GM21619 (cell line): ENCODE measurements around the gene DEPDC1B.
"Not testable (repeated sequence)": the region's sequence is repeated elsewhere in the genome, so short reads cannot be mapped to it uniquely, and the experiment has no call there.

Experiments used
- ATAC-seq: cut with Tn5 transposase; IDR thresholded peaks from one replicate; pipeline ENCODE4 v1.9.1; 2021; ENCODE audit not compliant: unreplicated experiment

Gene DEPDC1B

DNA sequence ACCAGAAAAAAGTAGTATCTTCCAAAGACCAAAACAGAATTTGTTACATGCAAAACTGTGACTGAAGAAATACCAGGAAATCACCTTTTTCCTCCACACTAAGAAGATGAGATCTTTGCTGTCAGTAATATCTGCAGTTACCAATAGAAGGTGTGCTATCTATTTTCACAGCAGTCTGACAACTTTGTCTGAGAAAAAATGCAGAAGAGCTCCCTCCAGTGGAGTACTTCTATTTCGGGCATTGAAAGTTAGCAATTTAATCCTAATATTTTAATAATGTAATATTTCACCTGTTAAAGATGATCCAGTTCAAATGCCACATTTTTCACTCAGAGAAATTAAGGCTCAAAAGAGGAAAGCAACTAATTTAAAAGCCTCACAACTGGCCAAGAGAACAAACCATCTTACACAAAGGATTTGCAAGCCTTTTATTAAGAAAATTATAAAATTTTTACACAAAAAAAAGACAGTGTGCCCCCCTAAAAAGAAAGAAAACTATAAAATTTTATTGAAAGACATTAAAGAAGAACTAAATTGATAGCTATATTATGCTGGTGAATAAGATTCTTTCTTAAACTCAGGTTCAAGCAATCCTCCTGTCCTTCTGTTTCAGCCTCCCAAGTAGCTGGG is 50.6 kb downstream of the DEPDC1B start:
- ATAC-seq = peak; percentile 78

DNA sequence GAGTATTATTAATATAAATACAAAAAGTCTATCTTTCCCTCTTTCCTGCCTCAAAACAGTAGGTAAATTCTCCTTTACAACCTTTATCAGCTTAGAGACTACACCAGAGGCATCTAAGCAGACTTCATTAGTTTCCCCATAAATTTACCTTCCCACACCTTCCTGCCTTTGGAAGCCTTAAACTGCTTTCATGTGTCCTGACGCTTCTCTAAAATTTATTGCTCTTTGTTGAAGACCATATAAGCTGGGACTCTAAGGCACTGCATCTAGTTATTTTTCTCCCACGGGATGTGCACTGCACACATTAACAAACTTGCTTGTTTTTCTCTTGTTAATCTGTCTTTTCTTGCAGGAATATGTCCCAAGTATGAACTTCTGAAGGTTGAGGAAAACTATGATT is 51.8 kb downstream of the DEPDC1B start:
- no peak for ATAC-seq

DNA sequence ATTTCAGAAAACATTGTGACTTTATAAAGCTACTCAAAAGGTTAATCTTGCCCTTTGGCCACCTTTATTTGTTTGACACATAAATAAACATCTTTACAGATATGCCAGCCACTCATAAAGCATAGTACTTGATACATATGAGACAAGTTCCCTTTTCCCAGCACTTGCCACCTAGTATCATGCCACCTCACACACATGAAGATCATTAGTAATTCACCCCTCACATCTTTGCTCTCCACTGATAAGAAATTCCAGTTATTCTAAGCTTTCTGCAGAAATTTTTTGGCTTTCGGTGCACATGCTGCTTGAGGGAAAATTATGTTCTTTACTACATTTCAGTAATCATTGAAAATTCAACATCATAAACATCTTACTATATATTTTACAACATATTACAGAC is 59.1 kb downstream of the DEPDC1B start:
- ATAC-seq = no peak

DNA sequence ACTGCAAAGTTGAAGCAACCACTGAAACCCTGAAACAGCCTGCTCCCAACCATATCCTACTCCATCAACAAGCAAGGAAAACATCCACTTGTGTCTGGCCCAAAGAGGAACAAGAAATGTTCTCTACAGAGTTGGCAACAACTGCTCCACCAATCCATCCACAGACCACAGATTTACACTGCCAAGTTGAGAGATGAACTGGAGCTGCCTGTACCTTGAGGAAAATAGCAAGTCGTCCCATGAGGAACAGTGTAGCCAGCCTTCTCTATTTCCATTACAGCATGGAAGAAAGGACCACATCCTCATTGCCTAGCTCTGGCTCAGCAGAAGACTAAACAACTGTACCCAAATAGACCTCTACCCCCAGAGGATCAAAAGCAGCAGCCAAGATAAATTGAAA is 60.4 kb downstream of the DEPDC1B start:
- no peak for ATAC-seq

DNA sequence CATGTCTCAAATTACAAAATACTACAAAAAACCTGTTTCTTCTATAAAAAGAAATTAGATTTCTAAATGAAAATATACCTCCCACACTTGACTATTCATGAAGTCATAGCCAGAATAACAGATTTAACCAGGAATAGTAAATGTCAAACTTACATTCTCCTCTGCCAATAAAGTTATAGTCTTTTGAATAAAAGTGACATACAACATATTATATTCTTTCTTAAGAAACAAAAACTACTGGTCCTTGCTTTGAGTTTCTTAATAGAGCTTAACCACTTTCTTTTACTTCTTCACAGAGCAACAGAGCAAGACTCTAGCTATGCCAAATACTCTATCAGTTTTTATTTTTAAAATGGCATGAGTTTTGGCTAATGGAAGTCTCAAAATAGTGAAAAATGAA is 61.7 kb downstream of the DEPDC1B start:
- ATAC-seq = no peak

DNA sequence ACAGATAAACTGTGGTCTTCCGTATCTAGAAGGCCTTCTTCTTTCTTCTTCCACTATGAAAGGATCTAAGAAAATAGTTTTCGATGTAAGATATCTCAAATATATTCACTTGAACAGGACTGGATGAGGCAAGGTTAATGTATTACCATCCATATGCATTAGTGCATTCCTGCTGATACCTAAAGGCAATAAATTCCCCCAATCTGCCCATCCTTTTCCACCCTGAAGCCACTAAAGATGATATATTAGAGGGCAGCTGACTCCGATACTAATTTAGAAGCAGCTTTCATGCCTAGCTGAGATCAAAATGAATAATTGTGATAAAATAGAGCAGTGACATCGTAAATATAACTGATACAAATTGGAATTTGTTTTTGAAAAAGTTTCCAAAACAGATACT is 63.3 kb downstream of the DEPDC1B start:
- no peak for ATAC-seq

DNA sequence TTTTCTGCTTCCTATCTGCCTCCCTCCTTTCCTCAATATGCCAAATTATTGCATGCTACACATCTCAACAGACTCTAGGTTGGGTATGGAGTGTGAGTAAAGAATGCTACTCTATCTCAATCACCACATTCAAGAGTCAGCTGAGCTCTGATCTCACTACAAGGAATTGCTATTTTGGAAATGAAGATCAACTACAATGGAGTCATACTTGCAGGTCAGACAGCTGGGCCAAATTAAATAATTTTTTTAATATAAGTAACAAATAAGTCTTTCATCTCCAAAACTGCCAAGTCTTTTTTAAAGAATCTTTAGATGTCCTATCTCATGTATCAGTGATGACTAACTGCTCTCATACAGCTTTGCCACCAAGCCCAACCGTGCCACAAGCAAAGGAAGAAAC is 64.0 kb downstream of the DEPDC1B start:
- no peak for ATAC-seq

DNA sequence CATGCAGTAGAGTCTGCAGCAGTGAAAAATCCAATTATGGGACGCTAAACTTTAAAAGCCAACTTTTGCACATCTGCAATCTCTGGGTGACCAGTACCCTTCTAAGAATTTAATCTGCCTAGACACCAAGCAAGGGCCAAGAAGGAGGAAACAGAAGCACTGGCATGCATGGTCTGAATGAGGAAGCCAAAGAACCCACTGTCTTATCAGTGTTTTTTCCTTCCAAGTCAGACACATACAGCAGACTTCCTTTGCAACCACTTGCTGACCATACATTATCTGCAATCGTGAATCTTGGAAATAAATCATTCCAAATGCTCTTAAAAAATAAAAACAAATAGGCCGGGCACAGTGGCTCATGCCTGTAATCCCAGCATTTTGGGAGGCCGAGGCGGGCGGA is 65.9 kb downstream of the DEPDC1B start:
- ATAC-seq = no peak

DNA sequence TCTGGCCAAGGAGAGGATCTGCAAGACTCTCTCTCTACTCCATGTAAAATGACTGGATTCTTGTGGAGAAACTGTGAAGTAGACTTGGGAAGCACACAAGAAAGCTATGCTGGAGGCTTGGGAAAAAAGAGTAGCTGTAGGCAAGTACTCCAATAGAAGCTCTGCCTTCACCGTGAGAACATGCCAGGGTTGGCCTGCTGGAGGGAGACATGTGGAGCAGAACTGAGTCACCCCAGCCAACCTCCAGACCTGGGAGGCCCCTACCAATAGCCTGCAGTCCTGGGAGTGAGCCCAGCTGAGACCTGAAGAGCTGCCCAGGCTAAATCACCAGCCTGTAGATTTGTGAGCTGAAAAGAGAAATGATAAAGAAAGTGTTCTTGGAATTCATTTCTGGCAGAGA is 66.6 kb downstream of the DEPDC1B start:
- no peak for ATAC-seq

DNA sequence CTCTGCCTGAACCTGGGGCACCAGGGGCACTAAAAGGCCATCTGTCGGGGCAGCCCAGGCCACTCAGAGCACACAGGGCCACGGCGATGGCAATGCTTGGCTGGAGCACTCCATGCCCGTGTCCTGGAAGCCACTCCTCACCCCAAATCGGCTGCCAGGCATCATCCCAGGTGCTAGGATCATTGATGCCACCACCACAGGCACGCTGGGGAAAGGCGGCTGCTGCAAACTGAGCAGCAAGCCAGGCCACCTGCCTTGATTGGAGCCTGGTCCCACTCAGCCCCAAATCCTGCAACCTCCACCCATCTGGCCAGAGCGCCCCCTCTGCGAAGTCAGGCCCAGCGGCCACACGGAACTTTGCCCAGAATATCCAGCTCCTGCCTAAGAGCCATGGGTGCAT is 67.8 kb downstream of the DEPDC1B start:
- ATAC-seq = no peak

DNA sequence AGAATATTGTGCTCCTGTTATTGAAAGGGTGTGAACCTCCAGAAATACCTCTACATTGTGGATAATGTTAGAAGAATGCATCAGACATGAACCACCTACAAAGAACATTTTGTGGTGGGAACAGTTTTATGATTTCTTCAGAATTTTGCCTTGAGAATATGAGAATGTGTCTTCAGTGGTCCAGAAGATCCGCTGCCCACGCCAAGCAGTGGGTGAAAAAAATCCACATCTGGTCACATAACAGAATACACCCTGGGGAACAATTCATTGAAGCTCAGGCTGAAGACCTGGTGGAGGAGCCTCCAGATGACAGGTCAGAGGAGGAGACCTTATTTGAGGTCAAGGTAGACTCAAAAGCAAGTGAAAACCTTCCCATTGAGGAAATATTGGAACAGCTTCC is 69.1 kb downstream of the DEPDC1B start:
- ATAC-seq = no peak

DNA sequence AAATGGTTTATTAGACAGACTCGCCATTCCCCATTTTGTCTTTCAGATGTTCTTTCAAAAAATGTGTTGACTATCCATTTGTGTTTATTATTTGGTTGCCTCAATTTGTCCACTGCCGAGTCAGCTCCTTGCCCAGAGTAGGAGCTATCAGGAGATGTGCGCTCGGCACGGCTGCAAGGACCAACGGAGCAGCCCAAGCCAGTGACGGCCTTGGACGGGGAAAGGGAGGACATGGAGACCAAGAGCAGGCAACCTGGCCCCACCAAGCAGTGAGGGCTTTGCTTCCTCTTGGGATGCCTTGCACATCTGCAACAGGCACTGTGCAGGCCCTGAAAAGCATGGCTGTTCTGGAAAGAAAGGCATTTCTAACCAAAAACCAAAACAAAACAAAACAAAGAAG is 69.8 kb downstream of the DEPDC1B start:
- no peak for ATAC-seq

DNA sequence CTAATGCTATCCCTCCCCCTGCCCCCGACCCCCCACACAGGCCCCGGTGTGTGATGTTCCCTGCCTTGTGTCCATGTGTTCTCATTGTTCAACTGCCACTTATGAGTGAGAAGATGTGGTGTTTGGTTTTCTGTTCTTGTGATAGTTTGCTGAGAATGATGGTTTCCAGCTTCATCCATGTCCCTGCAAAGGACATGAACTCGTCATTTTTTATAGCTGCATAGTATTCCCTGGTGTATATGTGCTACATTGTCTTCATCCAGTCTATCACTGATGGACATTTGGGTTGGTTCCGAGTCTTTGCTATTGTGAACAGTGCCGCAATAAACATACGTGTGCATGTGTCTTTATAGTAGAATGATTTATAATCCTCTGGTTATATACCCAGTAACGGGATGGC is 75.1 kb downstream of the DEPDC1B start:
- ATAC-seq = not testable (repeated sequence)

DNA sequence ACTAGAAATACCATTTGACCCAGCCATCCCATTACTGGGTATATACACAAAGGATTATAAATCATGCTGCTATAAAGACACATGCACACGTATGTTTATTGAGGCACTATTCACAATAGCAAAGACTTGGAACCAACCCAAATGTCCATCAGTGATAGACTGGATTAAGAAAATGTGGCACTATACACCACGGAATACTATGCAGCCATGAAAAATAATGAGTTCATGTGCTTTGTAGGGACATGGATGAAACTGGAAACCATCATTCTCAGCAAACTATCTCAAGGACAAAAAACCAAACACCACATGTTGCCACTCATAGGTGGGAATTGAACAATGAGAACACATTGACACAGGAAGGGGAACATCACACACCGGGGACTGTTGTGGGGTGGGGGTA is 79.2 kb downstream of the DEPDC1B start:
- ATAC-seq = not testable (repeated sequence)

DNA sequence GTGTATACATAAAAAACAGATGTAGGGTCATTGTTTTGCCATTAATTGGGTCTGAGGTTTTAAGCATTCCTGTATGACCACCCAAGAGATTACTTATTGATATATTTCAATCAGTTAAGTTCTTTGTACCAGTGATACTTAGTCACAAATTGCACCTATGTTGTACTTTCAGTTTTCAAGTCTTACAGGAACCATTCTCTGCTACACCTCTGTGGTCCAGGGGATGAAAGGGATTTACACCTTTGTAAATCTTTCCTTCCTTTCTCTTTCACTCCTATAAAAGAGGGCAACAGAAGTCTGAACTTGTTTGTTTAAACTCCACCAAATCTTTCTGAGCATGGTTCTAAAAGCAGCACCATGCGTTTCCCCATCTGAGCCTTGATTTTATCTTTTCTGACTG is 86.1 kb downstream of the DEPDC1B start:
- no peak for ATAC-seq

DNA sequence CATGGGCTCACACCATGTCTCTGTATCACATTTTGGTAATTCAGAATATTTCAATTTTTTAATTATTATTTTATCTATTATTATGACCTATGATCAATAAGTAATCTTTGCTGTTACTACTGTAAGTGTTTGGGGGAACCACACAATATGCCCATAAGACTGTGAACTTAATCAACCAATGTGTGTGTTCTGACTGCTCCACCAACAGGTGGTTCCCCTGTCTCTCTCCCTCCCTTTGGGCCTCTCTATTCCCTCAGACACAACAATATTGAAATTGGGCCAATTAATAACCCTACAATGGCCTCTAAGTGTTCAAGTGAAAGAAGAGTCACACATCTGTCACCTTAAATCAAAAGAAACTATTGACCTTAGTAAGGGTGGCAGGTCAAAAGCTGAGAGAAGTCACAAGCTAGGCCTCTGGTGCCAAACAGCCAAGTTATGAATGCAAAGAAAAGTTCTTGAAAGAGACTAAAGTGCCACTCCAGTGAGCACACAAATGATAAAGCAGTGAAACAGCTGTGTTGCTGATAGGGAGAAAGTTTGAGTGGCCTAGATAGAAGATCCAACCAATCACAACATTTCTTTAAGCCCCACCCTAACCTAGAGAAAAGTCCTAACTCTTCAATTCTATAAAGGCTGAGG is 88.7 kb downstream of the DEPDC1B start:
- no peak for ATAC-seq

DNA sequence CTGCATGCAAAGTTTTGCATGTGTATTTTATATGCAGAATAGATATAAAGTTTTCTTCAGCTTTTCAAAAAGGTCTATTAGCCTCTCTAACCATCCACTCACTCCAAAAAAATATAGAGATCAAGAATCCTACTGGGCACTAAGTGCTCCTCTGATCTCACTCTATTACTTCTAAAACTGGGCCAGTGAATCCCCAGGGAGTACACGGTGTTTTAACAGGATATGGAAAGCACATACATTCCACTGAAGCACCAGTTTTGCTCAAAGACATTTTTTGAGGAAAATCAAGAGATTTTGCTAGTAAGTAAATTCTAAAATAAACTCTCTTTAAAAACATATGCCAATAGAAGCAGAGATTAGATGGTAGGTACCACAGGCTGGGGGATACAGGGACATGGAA is 95.2 kb downstream of the DEPDC1B start:
- no peak for ATAC-seq

DNA sequence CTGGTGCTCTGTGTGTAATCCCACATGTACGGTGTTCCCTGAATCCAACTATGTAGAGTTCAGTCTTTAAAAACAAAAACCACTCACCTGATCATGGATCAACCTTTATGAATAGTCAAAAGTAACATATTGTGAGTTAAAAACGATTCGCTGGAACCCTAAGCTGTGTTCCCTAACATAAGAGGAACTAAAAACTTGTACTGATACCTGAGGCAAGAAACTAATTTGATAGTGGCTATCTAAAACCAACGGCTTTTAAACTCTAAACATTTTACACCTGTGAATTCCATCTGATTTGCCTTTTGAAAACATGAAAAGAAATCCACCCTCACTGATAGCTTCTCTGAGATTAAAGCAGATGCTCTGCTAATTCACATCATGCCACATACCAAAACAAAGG is 101.5 kb downstream of the DEPDC1B start:
- peak; percentile 43 for ATAC-seq

DNA sequence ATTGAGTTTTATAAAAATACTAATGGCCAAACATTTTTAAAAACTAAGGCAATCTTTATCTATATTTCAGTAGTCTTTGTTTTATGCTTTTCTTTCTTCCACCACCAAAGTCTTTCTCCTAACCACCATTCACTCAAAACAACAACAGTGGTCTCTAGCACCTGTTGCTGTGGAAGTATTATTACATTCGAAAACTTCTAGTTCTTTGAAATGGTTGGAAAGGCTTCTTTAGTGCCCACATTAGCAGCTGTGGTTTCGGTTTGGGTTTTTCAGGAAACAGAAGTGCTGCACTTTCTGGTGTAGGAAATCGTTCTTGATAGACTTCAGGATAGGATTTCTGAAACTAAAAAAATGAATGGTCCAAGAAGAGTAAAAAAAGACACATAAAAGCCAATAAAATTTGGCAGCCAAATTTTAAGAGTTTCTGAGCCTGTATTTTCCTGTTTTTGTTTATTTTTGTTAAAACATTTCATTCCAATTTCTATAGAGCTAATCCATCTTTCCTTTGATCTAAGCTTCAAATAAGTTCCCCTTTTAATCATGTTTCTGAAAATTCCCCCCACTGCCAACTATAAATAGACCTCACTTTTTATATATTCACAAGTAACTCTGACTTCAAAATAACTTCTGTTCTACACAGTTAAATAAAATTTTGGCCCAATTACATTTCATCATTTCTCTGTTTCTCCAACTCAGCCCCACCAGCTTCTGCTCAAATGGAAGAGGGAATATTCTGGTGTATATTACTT is 102.2 kb downstream of the DEPDC1B start:
- peak; percentile 74 for ATAC-seq

DNA sequence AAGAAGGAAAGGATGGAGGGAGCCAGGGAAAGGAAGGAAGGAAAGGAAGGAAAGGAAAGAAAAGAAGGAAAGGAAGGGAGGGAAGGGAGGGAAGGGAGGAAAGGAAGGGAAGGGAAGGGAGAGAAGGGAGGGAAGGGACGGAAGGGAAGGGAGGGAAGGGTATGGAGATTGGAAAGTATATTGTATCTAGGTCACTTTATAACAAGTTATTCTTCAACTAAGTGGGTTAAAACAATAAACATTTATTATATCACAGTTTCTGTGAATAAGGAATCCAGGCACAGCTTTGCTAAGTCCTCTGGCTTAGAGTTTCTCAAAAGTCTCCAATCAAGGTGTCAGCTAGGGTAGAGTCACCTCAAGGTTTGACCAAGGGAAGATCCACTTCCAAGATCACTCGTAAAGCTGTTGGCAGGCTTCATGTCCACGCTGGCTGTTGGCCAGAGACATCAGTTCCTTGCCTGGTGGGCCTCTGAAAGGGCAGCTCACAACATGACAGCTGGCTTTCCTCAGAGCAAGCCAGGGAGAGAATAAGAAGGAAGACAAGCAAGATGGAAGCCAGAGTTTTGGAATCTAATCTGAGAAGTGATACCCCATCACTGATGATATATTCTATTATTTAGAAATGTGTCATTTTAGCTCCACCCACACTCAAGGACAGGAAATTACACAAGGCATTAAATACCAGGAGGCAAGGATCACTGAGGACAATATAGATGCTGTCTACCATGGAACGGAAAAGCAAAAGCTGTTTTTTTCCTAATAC is 105.1 kb downstream of the DEPDC1B start:
- no peak for ATAC-seq

DNA sequence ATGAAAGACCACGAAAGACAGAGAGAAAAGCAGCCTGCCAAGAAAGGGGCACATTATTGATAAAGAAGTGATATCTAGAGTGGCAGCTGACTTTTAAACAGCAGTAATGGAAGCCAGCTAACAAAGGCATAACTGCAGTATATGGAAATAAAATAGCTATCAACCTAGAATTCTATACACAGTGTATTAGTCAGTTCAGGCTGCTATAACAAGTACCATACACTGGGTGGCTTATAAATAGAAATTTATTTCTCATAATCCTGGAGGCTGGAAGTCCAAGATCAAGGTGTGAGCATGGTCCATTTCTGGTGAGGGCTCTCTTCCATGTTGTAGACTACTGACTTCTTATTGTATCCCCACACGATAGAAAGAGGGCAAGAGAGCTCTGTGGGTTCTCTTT is 109.8 kb downstream of the DEPDC1B start:
- no peak for ATAC-seq

DNA sequence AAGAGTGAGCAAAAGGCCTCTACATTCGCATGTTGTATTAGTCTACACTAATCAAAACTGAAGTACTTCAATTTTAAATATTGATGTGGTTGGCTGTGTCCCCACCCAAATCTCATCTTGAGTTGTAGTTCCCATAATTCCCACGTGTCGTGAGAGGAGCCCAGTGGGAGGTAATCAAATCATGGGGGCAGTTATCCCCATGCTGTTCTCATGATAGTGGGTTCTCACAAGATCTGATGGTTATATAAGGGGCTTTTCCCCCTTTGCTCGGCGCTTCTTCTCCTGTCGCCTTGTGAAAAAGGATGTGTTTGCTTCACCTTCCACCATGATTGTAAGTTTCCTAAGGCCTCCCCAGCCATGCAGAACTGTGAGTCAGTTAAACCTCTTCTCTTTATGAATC is 112.7 kb downstream of the DEPDC1B start:
- ATAC-seq = not testable (repeated sequence)
